ENCODE measurements around the gene MRPL38.
"Not testable (repeated sequence)": the region's sequence is repeated elsewhere in the genome, so short reads cannot be mapped to it uniquely, and the experiment has no call there.

The MRPL38 gene

DNA sequence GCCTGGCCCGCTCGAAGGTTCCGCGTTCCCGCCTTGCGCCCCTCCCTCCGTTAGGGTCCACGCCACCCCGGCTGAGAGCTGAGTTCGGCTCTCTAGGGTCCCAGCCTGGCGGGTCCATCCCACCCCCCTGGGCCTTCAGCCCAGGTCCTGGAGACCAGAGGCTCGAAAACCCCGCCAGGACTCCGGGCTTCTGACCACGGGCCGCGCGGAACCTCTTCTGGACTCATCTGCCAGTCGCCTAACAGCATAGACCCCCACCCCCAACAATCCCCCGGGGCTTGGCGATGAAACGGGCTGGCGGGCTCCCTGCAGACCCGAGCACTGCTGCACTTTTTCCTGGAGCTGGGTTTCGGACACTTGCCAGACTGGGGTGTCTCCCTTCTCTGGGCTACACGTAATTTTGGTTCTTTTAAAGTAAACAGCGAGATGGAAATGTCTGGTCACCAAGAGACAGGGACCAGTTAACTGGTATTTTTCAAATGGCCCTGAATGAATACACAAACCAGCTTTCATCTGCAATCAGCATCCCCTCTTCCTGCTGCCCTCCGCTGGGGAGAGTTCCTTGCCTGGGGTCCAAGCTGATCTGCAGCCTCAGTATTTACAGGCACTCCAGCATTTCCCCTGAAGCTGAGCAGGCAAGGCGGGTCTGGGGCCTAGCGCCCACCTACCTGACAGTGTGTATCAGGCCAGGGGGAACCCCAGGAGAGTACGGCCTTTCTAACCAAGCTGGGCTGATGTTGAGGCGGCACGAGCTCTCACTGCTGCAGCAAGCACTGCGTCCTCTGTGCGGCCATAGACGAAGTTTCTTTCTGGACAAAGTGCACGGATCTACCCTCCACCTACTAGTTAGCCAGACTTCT is 7.3 kb downstream of the MRPL38 start:
- peak in 5 of 56 donors; percentile 38 to 58 (median 50) for DNase-seq

DNA sequence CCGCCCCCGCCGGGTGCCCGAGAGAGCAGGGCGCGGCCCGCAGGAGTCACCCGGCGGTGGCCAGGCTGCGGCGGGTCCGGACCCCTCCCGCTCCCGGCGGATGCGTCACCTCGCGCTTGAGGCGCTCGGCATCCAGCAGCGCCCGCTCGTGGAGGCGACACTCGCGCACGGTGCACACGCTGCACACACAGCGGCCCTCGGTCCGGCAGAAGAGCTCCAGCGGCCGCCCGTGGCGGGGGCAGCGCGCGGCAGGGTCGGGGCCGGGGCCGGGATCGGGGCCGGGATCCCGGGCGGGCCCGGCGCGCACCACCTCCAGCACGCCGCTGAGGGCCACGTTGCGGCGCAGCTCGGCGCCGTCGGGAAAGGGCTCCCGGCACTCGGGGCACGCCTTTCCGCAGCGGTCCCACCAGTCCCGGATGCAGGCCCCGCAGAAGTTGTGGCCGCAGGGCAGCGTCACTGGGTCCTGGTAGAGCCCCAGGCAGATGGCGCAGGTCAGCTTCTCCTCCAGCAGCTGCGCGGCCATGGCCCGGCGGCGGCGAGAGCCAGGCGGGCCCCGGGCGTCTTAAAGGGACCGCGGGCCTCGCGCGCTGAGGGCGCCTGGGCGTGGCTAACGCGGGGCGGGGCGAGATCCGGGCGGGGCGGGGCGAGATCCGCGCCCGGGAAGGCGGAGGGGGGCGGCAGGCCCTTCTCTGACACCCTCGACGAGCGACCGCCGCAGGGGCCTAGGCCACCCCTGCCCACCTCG is 8.1 kb downstream of the MRPL38 start, which contains the start of gene TRIM65:
Gene TRIM65, minus strand, starts transcription at position 537 of the 745 bp plus-strand sequence. Its CDS starts 14 bp downstream, at position 523.
- peak in 54 of 56 donors; percentile 28 to 89 (median 73) for DNase-seq

GRCh38 chr17:75895370-75896155 is 9.1 kb downstream of the MRPL38 start:
- DNase-seq: no peak

- no peak for DNase-seq
Observed at GRCh38 chr17:75894049-75894733, 10.5 kb downstream of the MRPL38 start.

DNA sequence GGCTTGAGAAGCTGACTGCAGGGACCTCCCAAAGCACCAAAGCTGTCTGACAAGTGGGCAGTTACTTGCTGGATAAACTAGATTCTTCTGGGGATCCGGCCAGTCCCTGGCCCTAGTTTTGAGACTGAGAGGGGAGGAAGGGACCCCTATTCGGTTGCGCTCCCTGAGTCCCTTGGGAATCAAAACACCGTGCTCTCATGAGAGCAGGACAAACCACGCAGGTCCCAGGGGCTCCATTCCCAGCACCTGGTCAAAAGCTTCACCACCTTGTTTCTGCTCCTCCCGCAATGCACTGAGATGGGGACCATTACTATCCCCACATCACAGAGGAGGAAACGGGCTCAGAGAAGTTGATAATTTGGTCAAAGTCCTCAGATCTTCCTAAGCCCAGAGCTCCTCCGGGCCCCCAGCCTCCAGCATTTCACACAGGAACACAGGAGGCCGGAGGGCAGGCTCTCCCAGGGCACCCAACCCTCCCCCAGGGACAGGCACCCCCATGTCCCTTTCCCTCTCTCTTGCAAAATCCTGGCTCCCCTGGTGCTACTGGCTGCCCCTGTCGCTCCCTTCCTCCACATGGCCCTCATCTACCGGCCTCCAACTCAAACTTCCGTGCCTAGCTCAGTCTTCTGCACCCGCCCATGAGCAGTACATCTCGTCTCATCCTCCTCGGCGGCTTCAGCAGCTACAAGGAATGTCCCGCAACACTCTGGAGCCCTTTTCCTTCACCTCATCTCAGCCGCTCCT is 11.2 kb downstream of the MRPL38 start:
- no peak for DNase-seq

DNA sequence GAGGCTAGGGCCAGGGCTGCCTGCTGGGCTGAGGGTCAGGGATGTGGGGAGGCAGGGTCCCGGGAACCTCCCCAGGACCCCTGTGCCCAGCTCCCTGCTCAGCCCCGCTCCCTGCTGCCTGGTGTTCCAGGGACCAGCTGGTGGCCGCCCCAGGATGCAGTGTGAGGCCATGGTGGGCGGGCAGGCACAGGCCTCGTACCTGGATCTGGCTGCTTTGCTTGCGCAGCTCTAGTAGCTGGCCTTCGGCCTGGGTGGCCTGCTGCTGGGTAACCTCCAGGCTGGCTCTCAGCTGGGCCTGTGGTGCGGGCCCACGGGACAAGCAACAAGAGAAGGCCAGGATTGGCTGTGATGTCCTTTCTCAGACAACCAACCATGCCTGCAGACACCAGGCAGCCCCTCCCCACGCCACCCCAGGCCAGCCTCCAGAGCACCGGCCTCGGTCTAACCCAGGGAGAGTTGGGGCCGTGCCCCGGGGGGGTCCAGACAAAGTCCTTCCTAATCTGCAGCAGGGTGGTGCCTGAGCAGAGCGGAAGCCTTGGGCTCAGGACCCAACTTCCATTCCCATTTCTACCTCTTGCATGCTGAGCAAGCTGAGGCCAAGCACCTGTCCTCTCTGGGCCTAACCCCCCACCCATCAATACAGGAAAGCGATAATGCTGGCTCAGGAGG is 12.0 kb downstream of the MRPL38 start:
- peak in 19 of 56 donors; percentile 13 to 65 (median 42) for DNase-seq

- no peak for DNase-seq
Observed at GRCh38 chr17:75891605-75892555, 12.8 kb downstream of the MRPL38 start.

- no peak for DNase-seq
Observed at GRCh38 chr17:75891022-75891604, 13.6 kb downstream of the MRPL38 start.

GRCh38 chr17:75889454-75889853 is 15.2 kb downstream of the MRPL38 start:
- no peak for DNase-seq

- no peak for DNase-seq
Observed at GRCh38 chr17:75888484-75888883, 16.2 kb downstream of the MRPL38 start.

DNA sequence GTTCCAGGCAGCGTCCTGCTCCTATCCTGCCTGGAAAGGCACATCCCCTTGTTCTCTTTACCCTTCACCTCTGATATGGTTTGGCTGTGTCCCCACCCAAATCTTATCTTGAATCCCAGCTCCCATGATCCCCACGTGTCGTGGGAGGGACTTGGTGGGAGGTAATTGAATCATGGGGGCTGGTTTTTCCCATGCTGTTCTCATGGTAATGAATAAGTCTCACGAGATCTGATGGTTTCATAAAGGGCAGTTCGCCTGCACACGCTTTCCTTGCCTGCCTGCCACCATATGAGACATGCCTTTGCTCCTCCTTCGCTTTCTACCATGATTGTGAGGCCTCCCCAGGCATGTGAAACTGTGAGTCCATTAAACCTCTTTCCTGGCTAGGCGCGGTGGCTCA is 18.8 kb downstream of the MRPL38 start:
- not testable (repeated sequence) for DNase-seq

- no peak for DNase-seq
Observed at GRCh38 chr17:75885431-75885830, 19.3 kb downstream of the MRPL38 start.

DNA sequence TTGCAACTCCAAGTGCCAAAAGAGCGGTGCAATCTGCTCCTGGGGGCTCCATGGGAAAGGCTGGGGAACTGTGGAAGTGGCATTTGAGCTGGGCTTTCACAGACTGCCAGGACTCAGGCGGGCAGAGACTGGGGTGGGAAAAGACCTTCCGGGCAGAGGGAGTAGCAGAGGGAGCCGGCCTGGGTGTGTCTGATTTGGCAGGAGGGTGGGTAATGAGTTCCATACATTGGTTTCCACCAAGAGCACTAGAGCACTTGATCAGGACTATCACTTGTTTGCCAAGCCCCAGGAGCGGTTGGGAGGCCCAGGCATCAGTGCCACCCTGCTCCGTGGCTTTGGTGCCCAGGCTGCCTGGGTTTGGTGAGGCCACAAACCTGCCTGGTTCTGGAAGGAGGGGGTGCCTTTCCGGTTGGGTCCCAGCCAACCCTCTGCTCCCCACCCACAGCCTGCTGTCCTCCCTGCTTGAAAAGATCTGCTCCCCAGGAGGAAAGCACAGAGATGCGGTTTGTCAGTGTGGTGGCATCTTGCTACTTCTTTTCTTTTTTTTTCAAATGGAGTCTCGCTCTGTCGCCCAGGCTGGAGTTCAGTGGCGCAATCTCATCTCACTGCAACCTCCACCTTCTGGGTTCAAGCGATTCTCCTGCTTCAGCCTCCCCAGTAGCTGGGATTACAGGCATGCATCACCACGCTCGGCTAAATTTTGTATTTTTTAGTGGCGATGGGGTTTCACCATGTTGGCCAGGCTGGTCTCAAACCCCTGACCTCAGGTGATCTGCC is 22.8 kb downstream of the MRPL38 start:
- no peak for DNase-seq

DNA sequence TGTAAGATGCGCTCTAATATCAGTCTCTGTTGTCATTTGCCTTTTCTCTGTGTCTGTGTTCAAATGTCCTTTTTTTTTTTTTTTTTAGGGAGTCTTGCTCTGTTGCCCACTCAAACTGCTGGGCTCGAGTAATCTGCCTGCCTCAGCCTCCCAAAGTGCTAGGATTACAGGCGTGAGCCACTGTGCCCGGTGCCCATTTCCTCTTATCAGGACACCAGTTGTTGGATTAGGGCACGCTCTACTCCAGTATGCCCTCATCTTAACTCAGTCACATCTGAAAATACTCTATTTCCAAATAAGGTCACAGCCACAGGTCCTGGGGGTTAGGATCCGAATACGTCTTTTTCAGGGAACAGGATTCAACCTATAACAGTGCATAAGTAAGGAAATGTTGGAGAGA is 24.4 kb downstream of the MRPL38 start:
- DNase-seq: no peak

DNA sequence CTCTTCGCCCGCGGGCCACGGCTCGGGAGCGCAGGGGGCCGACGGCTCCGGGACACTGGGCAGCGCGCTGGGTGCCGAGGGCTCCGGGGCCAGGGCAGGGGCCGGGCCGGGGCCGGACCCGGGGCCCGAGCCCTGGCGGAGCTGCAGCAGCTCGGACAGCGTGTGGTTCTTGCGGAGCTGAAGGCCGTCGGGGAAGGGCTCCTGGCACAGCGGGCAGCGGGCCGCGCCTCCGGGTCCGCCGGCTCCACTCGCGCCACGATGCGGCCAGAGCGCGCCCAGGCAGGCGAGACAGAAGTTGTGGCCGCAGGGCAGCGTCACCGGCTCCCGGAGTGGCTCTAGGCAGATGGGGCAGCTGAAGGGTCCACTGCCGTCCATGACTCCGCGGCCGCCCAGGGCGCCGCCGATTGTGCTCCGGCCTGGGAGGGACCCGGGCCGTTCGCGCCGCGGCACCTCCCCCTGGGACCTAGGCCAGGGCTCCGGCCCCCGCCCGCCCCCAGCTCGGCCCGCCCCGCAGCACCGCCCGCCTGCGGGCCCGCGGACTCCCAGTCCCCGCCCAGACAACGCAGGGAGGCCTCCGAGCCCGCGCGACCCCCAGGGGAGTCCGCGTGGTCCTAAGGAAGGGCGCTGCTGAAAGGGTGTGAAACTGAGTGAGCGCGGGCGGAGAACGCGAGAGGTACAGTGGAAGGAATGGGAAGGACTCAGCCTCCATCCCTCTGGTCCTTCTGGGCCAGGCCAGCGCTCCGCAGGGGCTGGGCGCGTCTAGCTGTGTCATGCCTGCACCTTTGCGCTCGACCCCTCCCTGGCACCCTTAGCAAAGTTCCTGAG is 26.3 kb downstream of the MRPL38 start, which contains the start of gene TRIM47:
Gene TRIM47, minus strand, starts transcription at position 408 of the 825 bp plus-strand sequence. Its CDS starts 33 bp downstream, at position 375.
- DNase-seq: peak in 45 of 56 donors; percentile 17 to 76 (median 52)

DNA sequence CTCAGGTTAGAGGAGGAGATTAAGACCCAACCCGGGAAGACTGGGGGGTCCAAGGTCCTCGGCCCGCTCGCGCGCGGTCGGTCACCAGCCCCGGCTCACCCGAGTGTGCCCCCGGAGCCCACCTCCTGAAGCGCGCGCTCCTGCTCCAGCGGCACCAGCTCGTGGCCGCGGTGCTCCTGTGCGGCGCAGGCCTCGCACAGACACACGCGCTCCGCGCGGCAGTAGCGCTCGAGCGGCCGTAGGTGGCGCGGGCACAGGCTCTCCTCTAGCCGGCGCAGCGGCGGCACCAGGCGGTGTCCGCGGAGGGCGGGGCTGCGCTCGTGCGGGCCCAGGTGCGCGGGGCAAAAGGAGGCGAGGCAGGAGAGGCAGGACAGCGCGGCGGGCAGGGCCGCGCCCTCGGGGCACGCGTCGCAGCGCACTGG is 26.9 kb downstream of the MRPL38 start:
- peak in 34 of 56 donors; percentile 23 to 74 (median 52) for DNase-seq
